GM12891 (cell line): ENCODE results near the gene TRIM29.
A peak's percentile ranks its signal among the peaks of the same experiment; 100 is the strongest.
"Not testable (repeated sequence)": the region's sequence is repeated elsewhere in the genome, so short reads cannot be mapped to it uniquely, and the experiment has no call there.

Source experiments
- DNase-seq: peaks from one replicate; pipeline ENCODE4 v3.0.0; 2011; ENCODE audit warnings: low spot score; ENCODE audit not compliant: insufficient read length
- FAIRE-seq: peaks from 2 replicates; lab custom pipeline; 2011; peaks lifted over from hg19 to GRCh38; lab: Jason Lieb, UNC
- PAX5 ChIP-seq: IDR thresholded peaks from 2 replicates; pipeline ENCODE4 v1.6.1; 2011; ENCODE audit warnings: low read length, moderate library complexity, mild to moderate bottlenecking; ENCODE audit not compliant: insufficient read depth, severe bottlenecking
- POLR2A ChIP-seq: IDR thresholded peaks from 2 replicates; pipeline ENCODE4 v1.6.1; 2011; ENCODE audit warnings: low read depth, low read length, control low read depth
- POLR2AphosphoS5 ChIP-seq: IDR thresholded peaks from 2 replicates; pipeline ENCODE4 v1.6.1; 2011; ENCODE audit warnings: low read depth, low read length, control low read depth
- POU2F2 ChIP-seq: IDR thresholded peaks from 2 replicates; pipeline ENCODE4 v1.6.1; 2011; ENCODE audit warnings: low read depth, mild to moderate bottlenecking, control low read depth, low read length, moderate library complexity
- SPI1 ChIP-seq: IDR thresholded peaks from 2 replicates; pipeline ENCODE4 v1.6.1; 2011; ENCODE audit warnings: low read depth, low read length, control low read depth
- TAF1 ChIP-seq: IDR thresholded peaks from 2 replicates; pipeline ENCODE4 v1.6.1; 2011; ENCODE audit warnings: low read depth, low read length, control low read depth

TRIM29 gene

DNA sequence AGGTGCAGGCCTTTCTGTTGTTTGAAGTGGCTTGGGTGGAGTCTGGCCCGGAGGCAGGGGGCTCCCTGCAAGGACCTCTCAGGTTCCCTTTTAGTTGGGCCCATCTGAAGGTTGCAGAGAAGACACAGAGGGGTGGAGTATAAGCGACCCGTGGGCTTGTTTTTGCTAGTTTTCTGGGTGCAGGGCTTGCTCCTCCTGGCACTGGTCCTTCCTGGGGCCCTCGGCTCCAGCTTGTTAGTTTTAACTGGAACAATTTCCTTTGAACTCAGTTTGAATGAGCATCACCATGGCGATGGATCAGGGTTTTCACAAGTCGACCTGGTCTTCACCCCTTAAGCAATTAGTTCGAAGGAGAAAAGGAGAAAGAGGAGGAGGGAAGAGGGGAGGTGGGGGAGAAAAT, 44.5 kb upstream of the TRIM29 start:
- FAIRE-seq, result no peak
- TF ChIP-seq POLR2A, result no peak
- no peak for DNase-seq

- FAIRE-seq, result no peak
- no peak for TF ChIP-seq POLR2A
- no peak for TF ChIP-seq TAF1
- no peak for TF ChIP-seq POU2F2
- no peak for TF ChIP-seq PAX5
- no peak for TF ChIP-seq POLR2AphosphoS5
- TF ChIP-seq SPI1, result no peak
- DNase-seq, result no peak
Observed at GRCh38 chr11:120181376-120181975, 43.6 kb upstream of the TRIM29 start.

- FAIRE-seq (no peak), DNase-seq (no peak)
- no peak for TF ChIP-seq POLR2AphosphoS5
- TF ChIP-seq POU2F2, result no peak
- TF ChIP-seq POLR2A, result no peak
- TF ChIP-seq PAX5, result no peak
- TF ChIP-seq TAF1, result no peak
- TF ChIP-seq SPI1, result no peak
Observed at GRCh38 chr11:120180551-120181232, 42.8 kb upstream of the TRIM29 start.

GRCh38 chr11:120180063-120180462, 42.1 kb upstream of the TRIM29 start:
- not testable (repeated sequence) for FAIRE-seq, DNase-seq

- TF ChIP-seq TAF1 (no peak), PAX5 (no peak), SPI1 (no peak), POLR2AphosphoS5 (no peak), POU2F2 (no peak), POLR2A (no peak)
- FAIRE-seq (no peak), DNase-seq (no peak)
Observed at GRCh38 chr11:120179057-120179672, 41.3 kb upstream of the TRIM29 start.

DNA sequence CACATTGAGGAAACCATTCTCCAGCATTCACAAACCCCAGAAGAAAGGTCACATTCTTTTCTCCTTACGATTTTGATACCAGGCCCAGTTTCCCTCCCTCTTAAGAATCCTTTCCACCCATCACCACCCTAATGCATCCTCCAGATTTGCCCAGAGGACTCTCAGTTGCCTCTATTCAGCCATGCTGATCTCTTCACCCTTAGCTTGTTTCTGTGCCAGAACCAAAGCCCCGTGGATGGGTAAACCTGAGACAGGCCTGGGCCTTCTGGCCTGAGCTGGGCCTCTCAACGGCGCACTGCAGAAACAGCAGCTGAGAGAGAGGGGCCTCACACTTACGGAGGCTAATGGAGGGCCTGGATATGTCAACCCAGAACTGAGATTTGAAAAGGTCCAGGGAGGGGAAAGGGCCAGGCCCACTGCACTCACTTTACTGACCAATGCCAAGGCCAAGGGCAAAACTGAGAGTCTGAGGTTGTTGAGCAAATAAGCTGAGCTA, 40.7 kb upstream of the TRIM29 start:
- DNase-seq, result no peak
- no peak for TF ChIP-seq TAF1
- no peak for TF ChIP-seq POU2F2
- TF ChIP-seq PAX5, result no peak
- no peak for TF ChIP-seq POLR2A
- TF ChIP-seq POLR2AphosphoS5, result no peak
- TF ChIP-seq SPI1, result no peak
- no peak for FAIRE-seq

- TF ChIP-seq TAF1, result no peak
- TF ChIP-seq POLR2AphosphoS5, result no peak
- no peak for TF ChIP-seq POU2F2
- no peak for TF ChIP-seq POLR2A
- no peak for TF ChIP-seq PAX5
- no peak for FAIRE-seq
- DNase-seq, result no peak
Observed at GRCh38 chr11:120174866-120175265, 37.0 kb upstream of the TRIM29 start.

DNA sequence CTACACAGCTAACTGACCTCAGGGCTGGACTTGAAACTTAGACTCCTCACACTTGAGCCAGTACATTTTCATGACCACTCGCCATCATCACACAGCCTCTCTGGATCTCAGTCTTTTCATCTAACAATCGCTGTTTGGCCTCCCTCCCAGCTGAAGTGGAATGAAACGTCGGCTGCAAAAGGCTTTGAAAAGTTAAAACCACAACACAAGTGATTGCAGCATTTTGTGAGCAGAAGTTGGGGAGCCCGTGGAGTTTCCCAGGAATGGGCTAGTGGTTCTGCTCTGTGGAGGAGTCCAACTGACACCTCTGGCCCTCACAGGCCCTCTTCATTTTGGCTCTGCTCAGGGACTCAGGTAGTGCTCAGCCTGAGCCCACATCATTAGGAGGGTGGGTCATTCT, 35.9 kb upstream of the TRIM29 start:
- FAIRE-seq (no peak), DNase-seq (no peak)
- TF ChIP-seq TAF1 (no peak), POU2F2 (no peak), SPI1 (no peak)

- no peak for DNase-seq
- TF ChIP-seq POU2F2, result no peak
- no peak for TF ChIP-seq POLR2AphosphoS5
- no peak for TF ChIP-seq SPI1
- TF ChIP-seq PAX5, result no peak
- TF ChIP-seq POLR2A, result no peak
- TF ChIP-seq TAF1, result no peak
- no peak for FAIRE-seq
Observed at GRCh38 chr11:120173019-120173705, 35.2 kb upstream of the TRIM29 start.

DNA sequence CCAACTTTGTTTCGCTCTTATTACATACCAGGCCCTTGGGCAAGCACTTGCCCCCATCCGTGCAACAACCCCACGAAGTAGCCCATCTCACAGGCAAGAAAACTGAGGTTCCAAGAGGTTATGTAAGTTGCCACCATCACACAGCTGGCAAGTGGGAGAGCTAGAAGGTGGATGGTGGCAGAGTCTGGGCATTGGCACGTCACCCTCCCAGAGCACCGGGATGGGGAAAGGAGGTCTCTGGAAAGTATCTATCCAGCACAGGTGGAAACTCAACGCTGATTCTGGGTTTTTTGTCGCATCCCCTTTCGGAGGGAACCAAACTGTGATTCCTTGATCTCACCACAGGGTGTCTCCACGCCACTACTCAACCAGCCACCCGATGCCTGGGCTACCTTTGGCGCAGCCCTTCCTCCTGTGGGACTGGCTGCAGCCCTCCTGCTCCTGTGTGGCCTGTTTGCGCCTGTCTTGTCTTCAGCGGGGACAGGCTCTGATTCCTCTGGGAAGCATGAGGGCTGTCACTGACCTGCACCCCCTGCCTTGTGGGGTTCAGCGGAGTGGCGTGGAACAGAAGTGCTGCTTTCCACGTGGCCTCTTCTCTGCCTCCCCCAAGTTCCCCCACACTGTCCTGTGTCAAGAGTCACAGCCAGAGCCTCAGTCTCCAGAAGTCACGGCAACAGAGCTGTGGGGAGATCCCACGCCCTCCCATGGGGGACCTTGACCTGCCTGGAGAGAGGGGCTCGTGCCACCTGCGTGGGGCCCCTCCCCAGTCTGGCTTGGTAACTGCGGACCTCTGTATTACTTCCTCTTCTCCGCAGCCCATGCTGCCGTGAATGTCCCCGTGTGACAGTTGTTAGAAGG, 34.4 kb upstream of the TRIM29 start:
- DNase-seq (peak; percentile 66), FAIRE-seq (peak; percentile 97)
- TF ChIP-seq POU2F2 (no peak), SPI1 (no peak)

DNA sequence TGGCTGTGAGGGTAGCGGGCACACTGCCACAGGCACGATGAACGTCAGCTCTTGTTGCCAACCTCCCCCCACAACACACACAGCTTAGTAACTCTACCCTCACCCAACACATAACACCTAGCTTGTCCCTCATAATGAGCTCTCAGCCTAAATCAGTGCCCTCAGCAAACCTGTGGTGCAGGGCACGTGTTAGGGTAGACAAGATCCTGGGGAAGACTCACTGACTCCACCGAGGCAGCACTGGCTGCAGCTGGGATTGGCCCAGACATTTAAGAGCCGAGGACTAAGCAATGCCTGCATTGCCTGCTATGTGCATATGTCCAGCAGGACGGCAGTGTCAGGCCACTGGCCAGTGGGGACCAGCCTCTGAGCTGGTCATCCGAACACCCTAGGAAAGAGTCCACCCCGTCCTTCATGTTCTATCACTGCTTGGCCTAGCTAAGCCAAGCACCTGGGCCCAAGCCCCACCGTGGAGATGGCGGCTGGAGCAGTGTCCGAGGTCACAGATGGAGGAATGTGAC, 32.9 kb upstream of the TRIM29 start:
- DNase-seq (no peak), FAIRE-seq (peak; percentile 33)
- TF ChIP-seq POLR2AphosphoS5 (no peak), POU2F2 (no peak), TAF1 (no peak), SPI1 (no peak), POLR2A (no peak)
